SU-DHL-6 (cell line): Measurements from ENCODE around the gene TRPM3.

Source experiments
- CTCF ChIP-seq: fragments of 200-600 bp; sonication (generic); IDR thresholded peaks from one replicate; pipeline ENCODE4 v1.5.1; 2017; ENCODE audit warnings: antibody characterized with exemption, mild to moderate bottlenecking, low read length, moderate library complexity; ENCODE audit not compliant: insufficient read depth, poor library complexity, severe bottlenecking
- EZH2phosphoT487 ChIP-seq: fragments of 200-600 bp; sonication (generic), shearing (Covaris generic); conservative IDR thresholded peaks from 2 replicates; pipeline ENCODE4 v1.6.1; 2018; ENCODE audit warnings: mild to moderate bottlenecking, antibody characterized with exemption, low read length, moderate library complexity, mixed read lengths

- TF ChIP-seq CTCF, result no peak
- TF ChIP-seq EZH2phosphoT487, result no peak
These were observed 95.7 kb downstream of the TRPM3 start for GRCh38 chr9:71025728-71026127.
